ENCODE results near the gene RNF144A.

RNF144A gene

GRCh38 chr2:7018767-7019166 lies 101.6 kb downstream of the RNF144A start:
- no peak for TF ChIP-seq CTCF (IDR thresholded peaks at IDR 0.05; ENCODE audit: extremely low read depth, missing control alignments)
- DNase-seq (ENCODE audit: low spot score) = no peak

DNA sequence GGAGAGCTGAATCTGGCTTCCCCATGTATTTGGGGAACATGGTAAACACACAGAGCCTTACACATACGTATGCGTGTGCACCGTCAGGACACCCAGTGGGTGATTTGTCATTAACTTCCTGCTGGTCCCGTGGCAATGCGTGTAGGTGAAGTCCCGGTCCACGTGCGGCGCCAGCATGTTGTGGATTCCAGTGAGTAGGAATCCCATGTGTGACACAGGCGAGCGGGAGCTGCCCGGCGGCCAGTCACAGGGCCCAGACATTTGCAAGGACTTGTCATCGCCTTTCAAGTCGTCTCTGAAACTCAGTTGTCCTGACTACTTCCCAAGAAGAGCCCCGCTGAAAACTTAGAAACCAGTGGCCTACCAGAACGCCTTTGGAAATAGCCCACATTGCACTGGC lies 102.0 kb downstream of the RNF144A start:
- no peak for DNase-seq (ENCODE audit: low spot score)
- TF ChIP-seq CTCF (IDR thresholded peaks at IDR 0.05; ENCODE audit: extremely low read depth, missing control alignments) = no peak

DNA sequence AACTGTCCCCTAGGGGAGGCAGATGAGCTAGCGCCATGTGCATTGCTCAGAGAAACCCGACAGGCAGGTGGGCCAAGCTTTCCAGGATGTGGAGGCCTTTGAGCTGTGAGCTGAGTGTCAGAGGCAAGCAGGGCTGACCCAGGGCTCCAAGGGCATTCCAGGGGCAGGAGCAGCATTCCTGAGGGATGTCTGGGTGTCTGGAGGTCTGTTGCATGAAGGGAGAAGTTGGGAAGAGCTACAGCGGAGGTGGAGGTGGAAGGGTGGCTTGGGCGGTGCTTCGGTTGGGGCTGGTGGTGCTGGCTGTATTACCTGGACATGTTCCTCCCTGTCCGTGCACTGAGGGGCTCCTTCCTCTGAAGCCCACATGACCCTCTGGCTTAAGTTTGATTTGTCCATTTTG lies 102.8 kb downstream of the RNF144A start:
- DNase-seq (ENCODE audit: low spot score) = no peak
- TF ChIP-seq CTCF (IDR thresholded peaks at IDR 0.05; ENCODE audit: extremely low read depth, missing control alignments) = no peak

GRCh38 chr2:7020468-7020867 lies 103.3 kb downstream of the RNF144A start:
- no peak for TF ChIP-seq CTCF (IDR thresholded peaks at IDR 0.05; ENCODE audit: extremely low read depth, missing control alignments)
- DNase-seq (ENCODE audit: low spot score) = no peak

DNA sequence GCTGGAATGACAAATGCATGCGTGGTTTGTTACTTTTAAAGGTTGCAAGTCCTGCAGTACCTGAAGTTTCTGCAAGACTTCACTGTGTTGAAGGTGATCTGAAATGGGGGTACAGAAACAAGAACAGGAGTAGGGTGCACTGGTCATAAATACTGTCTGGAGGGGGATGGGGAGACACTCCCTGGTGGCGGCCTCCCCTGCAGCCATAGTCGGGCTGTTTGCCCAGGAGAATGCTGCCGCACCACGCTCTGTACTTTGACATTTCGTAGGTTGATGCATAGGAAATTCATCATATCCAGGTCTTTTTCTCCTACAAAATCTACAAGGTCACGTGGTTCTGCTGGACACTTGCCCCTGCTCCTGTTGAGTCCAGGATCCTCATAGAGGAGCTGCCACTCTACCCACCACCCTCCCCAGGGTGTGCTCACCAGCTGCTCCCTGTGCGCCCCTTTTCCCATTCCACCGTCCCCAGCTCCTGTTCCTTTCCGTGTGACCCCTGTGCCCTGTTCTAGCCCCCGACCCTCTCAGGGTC lies 103.8 kb downstream of the RNF144A start:
- no peak for DNase-seq (ENCODE audit: low spot score)
- TF ChIP-seq CTCF (IDR thresholded peaks at IDR 0.05; ENCODE audit: extremely low read depth, missing control alignments) = no peak

DNA sequence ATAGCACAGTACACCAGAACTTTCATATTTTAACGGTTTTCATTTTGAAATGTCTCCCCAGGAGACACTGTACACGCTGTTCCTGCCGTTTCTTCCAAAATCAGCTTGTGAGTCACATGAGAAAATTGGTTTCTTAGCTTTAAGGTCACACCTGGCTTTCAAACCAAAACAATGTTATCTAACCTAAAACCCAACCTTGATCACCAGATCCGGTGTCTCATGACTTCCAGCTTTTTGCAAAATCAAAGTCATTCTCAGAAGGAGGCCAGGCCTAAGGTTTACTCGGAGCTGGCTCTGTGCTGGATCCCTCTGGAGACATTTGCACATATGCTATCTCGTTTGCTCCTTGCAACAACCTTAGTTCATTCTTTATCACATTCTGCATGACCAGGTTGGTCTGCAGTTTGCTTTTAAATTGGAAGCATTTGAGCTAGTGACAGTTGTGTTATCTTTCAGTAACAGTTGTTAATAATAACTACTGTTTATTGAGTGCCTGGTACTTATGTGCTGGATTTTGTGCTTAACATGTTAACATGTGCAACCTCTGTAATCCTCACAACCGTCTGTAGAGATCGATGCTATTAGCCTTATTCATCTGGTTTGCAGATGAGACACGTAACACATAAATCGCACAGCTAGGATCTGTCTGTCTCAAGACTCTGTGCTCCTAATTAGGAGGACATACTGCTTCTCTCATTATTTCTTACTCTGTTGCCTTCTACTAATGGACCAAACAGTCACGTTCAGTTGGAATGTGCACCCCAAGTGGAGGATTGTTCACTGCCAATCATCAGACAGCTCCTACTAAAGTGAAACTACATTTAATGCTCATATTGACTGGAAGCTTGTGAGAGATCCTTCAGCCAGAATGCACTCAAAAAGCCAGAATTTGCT lies 105.5 kb downstream of the RNF144A start:
- no peak for TF ChIP-seq CTCF (IDR thresholded peaks at IDR 0.05; ENCODE audit: extremely low read depth, missing control alignments)
- DNase-seq (ENCODE audit: low spot score) = no peak

GRCh38 chr2:7023542-7023941 lies 106.3 kb downstream of the RNF144A start:
- no peak for DNase-seq (ENCODE audit: low spot score)
- TF ChIP-seq CTCF (IDR thresholded peaks at IDR 0.05; ENCODE audit: extremely low read depth, missing control alignments) = no peak

Measured in GM20000 (cell line).